Measurements from ENCODE around the gene MARK3. TPM values are rescaled to one million over a fixed set of nuclear protein-coding genes. Genes with fewer than 3 reads are reported as not detected.

MARK3 gene
- total RNA-seq, 1 donor from 2014 or later, result 81.4 TPM

DNA sequence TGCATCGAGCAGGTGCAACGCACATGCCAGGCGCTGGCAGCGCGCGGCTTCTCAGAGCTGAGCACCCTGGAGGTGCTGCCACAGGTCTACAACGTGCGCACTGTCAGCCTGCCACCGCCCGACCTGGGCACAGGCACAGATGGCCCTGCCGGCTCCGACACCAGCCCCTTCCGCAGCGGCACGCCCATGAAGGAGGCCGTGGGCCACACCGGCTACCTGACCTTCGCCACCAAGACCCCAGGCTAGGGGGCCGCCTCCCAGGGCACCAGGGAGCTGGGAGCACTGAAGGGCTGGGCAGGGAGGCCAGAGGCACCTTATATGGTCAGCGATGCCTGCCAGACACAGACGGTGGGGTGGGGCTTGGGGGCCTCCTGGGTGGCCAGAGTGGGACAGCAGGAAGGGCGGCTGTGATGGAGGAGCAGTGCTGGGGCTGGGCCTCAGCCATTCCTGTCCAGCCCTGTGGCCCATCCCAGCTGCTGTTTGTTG lies 149.4 kb downstream of the MARK3 start:
- H3K4me1 Mint-ChIP-seq (ENCODE audit: low read depth), result peaks cover 6% of the 10 kb centered on the region
- no peak overlapping the region for H3K4me3 Mint-ChIP-seq (ENCODE audit: low read depth)
- no peaks in the 10 kb centered on the region for H3K9me3 Mint-ChIP-seq
- peaks cover 5% of the 10 kb centered on the region for H3K36me3 Mint-ChIP-seq (ENCODE audit: low read depth)
- intact Hi-C loops (cut with micrococcal nuclease), result no loop called here
- no peak overlapping the region for H3K27ac Mint-ChIP-seq
- H3K27me3 Mint-ChIP-seq (ENCODE audit: low read depth), result no peaks in the 10 kb centered on the region
- DNase-seq (ENCODE audit: low spot score), result no peak

DNA sequence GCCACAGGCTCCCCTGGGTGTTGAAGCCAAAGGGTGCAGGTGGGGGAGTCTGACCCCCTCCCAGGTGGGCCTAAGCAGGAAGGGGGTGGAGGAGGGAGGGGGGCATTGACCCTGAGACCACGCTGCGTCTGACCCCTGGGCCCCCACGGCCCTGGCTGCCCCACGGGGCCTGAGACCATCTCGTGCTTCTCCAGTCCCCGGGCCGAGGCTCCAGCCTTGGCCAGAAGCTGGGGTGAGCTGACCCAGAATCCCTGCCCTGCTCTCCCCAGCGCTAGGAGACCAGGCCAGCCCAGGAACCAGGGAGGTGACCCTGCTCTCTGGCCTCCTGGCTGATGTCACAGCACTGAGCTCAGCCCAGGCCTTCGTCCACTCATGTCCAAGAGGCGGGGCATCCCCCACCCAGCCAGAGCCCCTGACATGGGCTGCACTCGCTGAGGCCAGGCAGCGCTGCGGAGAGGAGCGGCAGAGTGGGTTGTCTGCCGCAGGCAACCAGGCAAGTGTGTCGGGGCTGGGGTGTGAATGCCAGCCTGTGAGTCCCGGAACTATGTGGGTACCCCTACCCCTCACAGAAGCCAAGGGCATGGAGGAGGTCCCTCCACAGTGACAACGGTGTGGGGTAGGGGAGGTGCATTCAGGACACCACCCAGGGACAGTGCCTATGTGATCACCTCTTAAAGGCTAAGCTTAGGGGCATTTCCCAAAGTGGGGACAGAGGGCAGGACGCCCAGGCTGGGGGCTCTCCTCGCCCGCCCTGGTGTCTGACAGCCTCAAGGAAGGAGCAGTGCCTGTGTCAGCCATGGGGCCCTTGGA lies 150.1 kb downstream of the MARK3 start:
- Mint-ChIP-seq H3K27me3 (ENCODE audit: low read depth) (no peaks in the 10 kb centered on the region), H3K4me1 (ENCODE audit: low read depth) (peaks cover 3% of the 10 kb centered on the region), H3K9me3 (no peaks in the 10 kb centered on the region), H3K27ac (no peak overlapping the region), H3K4me3 (ENCODE audit: low read depth) (no peak overlapping the region), H3K36me3 (ENCODE audit: low read depth) (peaks cover 4% of the 10 kb centered on the region)
- DNase-seq (ENCODE audit: low spot score), result no peak
- intact Hi-C loops (cut with micrococcal nuclease), result no loop called here

DNA sequence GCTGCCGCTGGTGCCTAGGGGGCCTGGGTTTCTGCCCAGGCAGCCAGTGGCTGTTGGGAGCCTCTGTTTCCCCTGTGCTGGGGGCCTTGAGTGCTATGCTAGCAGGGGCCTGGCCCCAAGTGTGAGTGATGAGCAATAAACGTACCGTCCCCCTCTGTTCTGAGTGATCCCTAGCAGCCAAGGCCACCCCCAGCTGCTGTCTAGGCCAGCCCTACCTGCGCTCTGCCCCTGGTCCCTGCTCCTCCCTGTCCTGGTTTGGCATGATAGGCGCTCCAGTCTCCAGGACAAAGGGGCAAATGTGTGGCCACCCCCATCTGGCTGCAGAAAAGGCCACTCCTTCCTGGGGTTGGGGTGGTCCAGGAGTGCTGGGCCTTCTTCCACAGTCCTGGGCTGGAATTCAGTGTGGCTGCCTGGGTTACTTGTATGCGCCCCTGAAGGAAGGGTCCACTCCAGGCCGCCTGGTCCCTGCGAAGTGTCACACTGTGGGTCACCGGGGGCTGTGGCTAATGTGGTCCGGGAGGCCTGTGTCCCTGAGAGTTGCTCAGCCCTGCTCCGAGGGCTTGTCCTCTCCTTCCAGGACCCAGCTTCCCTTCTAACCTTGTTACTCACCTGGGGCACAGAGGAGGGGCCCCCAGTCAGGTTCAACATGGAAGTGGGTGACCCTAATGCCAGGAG lies 150.8 kb downstream of the MARK3 start:
- DNase-seq (ENCODE audit: low spot score), result no peak
- Mint-ChIP-seq H3K4me3 (ENCODE audit: low read depth) (no peak overlapping the region), H3K27me3 (ENCODE audit: low read depth) (no peaks in the 10 kb centered on the region), H3K9me3 (no peaks in the 10 kb centered on the region), H3K27ac (no peak overlapping the region), H3K36me3 (ENCODE audit: low read depth) (no peaks in the 10 kb centered on the region), H3K4me1 (ENCODE audit: low read depth) (peaks cover 2% of the 10 kb centered on the region)
- intact Hi-C loops (cut with micrococcal nuclease), result no loop called here

DNA sequence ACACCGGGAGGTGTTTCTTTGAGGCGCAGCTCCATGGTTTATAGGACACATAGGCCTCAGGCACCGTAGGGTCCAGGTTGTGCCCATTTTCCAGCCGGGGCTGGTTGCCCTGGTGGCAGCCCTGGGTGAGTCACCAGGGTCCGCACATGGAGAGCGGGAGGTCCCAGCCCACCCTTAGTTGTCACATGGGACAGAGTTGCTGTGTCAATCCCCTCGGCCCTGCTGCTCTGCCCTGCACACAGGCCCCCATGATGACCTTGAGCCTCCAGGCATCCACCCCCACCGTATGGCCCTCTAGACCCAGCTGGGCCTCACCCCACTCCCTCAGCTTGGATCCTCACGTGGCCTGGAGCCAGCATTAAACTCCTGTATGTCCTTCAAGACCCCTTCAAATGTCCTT lies 151.5 kb downstream of the MARK3 start:
- Mint-ChIP-seq H3K4me3 (ENCODE audit: low read depth) (no peak overlapping the region), H3K36me3 (ENCODE audit: low read depth) (no peaks in the 10 kb centered on the region), H3K27ac (no peak overlapping the region), H3K9me3 (no peaks in the 10 kb centered on the region), H3K27me3 (ENCODE audit: low read depth) (no peaks in the 10 kb centered on the region), H3K4me1 (ENCODE audit: low read depth) (no peaks in the 10 kb centered on the region)
- intact Hi-C loops (cut with micrococcal nuclease), result no loop called here
- DNase-seq (ENCODE audit: low spot score), result no peak

DNA sequence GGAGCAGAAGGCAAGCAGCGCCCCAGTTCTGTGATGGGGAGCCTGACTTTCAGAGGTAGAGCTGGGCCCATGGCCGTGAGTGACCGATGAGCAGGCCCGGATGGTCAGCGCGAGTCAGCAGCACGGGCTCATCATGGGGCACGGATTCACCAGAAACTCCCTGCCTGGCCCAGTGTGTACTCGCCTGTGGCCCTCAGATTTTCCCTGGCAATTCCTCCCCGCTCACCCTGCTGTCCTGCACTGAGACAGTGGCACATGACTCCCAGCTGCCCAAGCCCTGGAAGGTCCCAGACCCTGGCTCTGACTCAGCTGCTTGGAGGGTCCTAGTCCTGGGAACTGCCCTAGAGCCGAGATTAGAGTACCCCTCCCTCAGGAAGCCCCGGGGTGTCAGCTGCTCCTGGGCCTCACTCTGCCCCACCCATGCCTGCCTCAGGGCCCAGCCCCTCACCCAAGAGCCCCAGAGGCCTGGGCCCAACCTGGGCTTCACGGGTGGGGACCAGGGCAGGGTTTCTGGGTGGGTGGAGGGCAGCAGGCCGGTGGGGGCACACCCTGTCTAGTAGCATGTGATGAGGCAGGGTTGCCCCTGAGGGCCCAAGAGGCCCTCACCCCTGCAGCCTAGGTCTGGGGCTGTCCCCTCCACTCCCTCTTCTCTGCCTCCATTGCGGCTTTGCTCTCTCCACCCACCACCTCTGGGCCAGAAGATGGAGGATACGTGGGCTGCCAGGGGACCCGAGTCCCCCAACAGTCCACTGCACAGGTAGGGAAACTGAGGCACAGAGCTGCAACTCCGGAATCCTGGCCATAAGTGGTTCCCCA lies 152.2 kb downstream of the MARK3 start:
- DNase-seq (ENCODE audit: low spot score), result no peak
- Mint-ChIP-seq H3K27ac (no peak overlapping the region), H3K27me3 (ENCODE audit: low read depth) (no peaks in the 10 kb centered on the region), H3K9me3 (no peaks in the 10 kb centered on the region), H3K4me3 (ENCODE audit: low read depth) (no peak overlapping the region), H3K36me3 (ENCODE audit: low read depth) (no peaks in the 10 kb centered on the region), H3K4me1 (ENCODE audit: low read depth) (no peaks in the 10 kb centered on the region)
- intact Hi-C loops (cut with micrococcal nuclease), result no loop called here

DNA sequence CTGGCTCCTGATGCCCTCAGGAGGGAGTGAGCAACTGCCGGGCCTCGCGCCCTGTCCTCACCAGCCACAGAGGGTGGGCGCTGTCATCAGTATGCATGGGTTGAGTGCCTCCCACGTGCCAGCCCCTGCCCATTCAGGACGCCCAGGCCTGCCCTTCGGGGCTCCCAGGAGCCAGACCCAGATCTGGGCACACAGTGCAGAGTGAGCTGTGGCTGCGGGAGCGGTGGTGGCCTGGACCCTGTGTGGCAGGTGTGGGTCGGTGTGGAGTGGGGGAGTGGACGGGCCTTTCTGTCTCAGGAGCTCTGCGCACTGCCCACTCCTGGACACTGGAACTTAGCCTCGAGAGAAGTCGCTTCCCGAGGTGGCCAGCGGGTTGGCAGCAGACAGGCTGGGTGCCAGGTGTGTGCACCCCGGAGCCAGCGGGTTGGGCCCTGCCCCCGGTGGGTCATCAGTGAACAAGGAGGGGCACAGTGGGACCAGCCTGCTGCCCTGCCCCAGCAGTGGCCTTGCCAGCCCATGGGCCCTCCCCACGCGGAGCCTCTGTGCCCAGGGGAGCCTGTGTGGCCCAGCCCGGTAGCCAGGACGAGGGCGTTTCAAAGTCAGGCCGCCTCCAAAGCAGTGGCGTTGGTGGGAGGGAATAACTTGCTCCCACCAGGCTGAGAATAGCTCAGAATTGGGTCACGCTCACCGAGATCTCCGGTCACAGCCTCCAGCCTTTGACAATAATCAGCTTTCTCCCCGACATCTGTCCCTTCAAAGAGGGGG lies 153.3 kb downstream of the MARK3 start:
- H3K27ac Mint-ChIP-seq, result no peak overlapping the region
- no peaks in the 10 kb centered on the region for H3K27me3 Mint-ChIP-seq (ENCODE audit: low read depth)
- no peak overlapping the region for H3K4me3 Mint-ChIP-seq (ENCODE audit: low read depth)
- no peaks in the 10 kb centered on the region for H3K4me1 Mint-ChIP-seq (ENCODE audit: low read depth)
- no peaks in the 10 kb centered on the region for H3K36me3 Mint-ChIP-seq (ENCODE audit: low read depth)
- H3K9me3 Mint-ChIP-seq, result no peaks in the 10 kb centered on the region
- no peak for DNase-seq (ENCODE audit: low spot score)
- intact Hi-C loops (cut with micrococcal nuclease), result no loop called here

DNA sequence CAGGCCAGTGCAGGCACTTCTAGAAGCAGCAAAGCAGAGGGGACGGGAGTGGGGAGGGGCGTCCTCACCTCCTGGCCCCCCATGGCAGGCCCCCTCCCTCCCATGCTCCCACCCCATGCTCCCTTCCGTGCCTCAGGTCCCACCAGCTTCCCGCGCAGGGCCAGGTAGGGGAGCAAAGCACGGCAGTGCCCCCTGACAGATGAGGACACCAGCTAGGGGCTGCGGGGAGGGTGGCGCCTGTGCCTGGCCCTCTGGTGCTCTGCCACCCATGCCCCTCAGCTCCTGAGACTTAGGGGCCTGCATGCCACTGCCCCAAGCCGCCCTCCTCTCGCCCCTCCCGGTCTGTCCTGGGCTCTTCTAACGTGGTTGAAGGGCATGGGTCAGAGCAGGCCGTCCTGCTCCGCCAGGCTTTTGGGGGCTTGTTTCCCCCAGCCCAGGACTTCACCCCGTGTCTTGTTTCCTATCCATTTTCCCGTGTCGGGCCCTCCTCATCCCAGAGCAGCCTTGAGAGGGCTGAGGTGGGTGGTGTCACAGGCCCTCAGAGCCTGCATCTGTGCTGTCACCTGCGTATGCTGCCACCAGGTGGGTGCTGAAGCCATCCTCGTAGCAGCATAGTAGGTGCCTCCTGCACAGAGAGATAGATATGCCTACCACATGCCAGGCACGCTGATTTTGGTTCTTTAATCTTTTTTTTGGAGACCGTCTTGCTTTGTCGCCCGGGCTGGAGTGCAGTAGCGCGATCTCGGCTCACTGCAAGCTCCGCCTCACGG lies 154.0 kb downstream of the MARK3 start:
- Mint-ChIP-seq H3K27me3 (ENCODE audit: low read depth) (no peaks in the 10 kb centered on the region), H3K4me3 (ENCODE audit: low read depth) (no peak overlapping the region), H3K4me1 (ENCODE audit: low read depth) (no peaks in the 10 kb centered on the region), H3K27ac (no peak overlapping the region), H3K9me3 (no peaks in the 10 kb centered on the region), H3K36me3 (ENCODE audit: low read depth) (no peaks in the 10 kb centered on the region)
- intact Hi-C loops (cut with micrococcal nuclease), result no loop called here
- no peak for DNase-seq (ENCODE audit: low spot score)

DNA sequence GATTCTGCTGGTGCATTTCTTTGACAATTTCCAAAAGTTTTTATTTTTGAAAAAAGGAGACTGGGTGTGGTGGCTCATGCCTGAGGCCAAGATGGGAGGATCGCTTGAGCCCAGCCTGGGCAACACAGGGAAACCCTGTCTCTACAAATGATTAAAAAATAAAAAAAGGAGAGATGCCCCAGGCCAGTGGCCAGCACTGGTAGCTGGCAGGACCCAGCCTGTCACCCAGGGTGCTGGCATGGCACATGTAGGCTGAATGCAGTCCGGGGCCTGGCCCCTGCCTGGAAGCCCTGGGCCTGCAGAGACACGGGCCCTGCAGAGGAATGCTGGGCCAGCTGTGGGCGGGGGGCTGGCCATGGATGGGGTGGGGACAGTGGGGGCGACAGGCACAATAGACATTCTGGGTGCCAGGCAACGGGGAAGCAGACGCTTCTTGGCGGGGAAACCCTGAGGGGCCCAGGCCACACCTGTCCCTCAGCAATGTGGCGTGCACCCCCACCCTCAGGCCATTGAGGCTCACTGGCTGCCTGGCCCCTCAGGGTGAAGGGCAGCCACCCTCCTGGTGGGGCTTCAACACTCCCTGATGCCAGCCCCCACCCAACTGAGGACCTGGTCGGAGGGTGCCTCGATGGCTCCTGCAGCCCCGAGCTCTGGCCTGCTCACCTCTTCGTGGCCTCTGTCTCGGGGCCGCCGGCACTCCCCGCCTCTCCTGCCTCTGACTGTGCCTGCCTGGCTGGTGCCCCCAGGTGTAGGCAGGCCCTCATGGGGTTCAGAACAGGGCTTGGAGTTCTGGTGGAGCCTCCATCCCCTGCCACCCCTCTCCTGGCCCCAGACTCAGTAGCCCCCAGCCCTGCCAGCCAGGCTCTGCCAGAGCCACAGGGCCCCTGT lies 155.8 kb downstream of the MARK3 start:
- no peak for DNase-seq (ENCODE audit: low spot score)
- Mint-ChIP-seq H3K4me3 (ENCODE audit: low read depth) (no peak overlapping the region), H3K9me3 (no peaks in the 10 kb centered on the region), H3K36me3 (ENCODE audit: low read depth) (no peaks in the 10 kb centered on the region), H3K27me3 (ENCODE audit: low read depth) (no peaks in the 10 kb centered on the region), H3K27ac (no peak overlapping the region), H3K4me1 (ENCODE audit: low read depth) (no peaks in the 10 kb centered on the region)
- intact Hi-C loops (cut with micrococcal nuclease), result no loop called here

DNA sequence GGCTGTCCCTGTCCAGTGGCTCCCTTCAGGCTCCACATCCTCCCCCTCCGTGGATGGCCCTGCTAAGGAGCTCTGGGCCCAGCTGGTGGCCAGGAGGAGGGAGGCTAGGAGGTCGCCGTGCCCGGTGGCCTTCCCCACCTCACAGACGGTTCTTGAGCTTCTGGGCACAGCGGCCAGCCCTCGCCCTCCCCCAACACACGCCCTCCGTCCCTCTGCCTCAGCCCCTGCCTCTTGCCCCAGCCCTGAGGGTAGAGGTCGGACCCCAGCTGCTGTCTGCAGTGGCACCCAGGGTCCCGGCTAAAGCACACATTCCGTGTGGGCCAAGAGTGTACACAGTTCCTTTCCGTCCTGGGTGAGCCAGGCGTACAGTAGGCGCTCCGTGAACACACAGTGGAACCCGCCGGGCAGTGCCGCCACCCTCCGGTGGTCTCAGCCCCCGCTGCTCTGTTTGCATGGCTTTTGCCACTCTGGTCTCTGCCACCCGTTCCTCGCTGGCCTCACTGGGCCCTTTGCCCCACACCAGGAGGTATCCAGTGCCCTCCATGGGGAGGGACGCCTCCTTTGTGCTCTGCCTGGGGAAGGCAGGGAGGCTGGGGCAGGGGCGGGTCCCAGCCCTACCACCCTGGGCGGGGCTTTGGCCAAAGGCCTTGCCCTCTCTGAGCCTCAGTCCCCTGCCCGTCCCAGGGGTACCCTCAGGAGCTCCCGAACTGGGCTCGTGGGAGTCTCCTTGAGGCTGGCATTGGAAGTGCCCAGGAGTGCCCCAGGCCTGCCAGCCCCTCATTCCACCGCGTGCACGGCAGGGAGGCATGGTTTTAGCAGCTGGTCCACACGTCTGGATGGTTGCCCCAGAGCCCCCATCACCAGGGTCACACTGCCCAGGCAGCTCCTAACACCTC lies 156.7 kb downstream of the MARK3 start:
- intact Hi-C loops (cut with micrococcal nuclease), result no loop called here
- H3K9me3 Mint-ChIP-seq, result no peaks in the 10 kb centered on the region
- DNase-seq (ENCODE audit: low spot score), result no peak
- H3K27ac Mint-ChIP-seq, result no peak overlapping the region
- no peaks in the 10 kb centered on the region for H3K36me3 Mint-ChIP-seq (ENCODE audit: low read depth)
- H3K27me3 Mint-ChIP-seq (ENCODE audit: low read depth), result no peaks in the 10 kb centered on the region
- H3K4me1 Mint-ChIP-seq (ENCODE audit: low read depth), result no peaks in the 10 kb centered on the region
- no peak overlapping the region for H3K4me3 Mint-ChIP-seq (ENCODE audit: low read depth)

DNA sequence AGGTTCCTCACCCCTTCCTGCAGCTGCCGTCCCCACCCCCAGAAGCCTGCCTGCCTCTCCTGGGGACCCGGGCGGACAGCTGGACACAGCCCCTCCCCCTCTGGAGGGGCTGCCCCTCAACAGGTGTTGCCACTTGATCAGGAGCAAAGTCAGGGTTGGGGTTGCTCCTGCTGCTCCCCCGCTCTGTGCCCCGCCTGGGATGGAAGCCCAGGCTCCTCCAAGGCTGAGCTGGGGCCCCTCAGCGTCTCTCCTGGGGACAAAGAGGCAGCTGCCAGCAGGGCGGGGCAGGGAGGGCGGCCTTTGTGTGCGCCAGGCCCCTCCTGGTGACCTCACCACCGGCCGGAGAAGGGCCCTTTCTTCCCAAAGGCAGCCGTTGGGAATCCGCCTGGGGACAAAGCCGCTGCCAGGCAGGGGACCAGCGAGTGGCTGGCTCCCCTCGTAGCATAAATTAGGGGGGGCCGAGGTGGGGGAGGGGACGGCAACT lies 157.4 kb downstream of the MARK3 start:
- H3K9me3 Mint-ChIP-seq, result no peaks in the 10 kb centered on the region
- H3K27ac Mint-ChIP-seq, result no peak overlapping the region
- no peaks in the 10 kb centered on the region for H3K4me1 Mint-ChIP-seq (ENCODE audit: low read depth)
- H3K27me3 Mint-ChIP-seq (ENCODE audit: low read depth), result no peaks in the 10 kb centered on the region
- intact Hi-C loops (cut with micrococcal nuclease), result no loop called here
- H3K4me3 Mint-ChIP-seq (ENCODE audit: low read depth), result no peak overlapping the region
- H3K36me3 Mint-ChIP-seq (ENCODE audit: low read depth), result no peaks in the 10 kb centered on the region
- DNase-seq (ENCODE audit: low spot score), result no peak
